WTC11 (cell line): ENCODE measurements around the gene WNT6. TPM values are rescaled to one million over a fixed set of nuclear protein-coding genes. Genes with fewer than 3 reads are reported as not detected.

Source experiments
- ATAC-seq: fragments of 200-7000 bp; cut with Tn5 transposase; 2 replicates; pipeline ENCODE4 v1.10.0; 2021; ENCODE audit warnings: mild to moderate bottlenecking, moderate library complexity
- CTCF ChIA-PET: fragments of 300-600 bp; sonication (Branson Sonifier 250); formaldehyde crosslinking; loops from one replicate; lab custom pipeline; 2021; ENCODE audit warnings: antibody characterized with exemption; lab: Charles Lee
- POLR2A ChIA-PET: fragments of 350-600 bp; sonication (Branson Sonifier 250); formaldehyde crosslinking; loops from one replicate; lab custom pipeline; 2021; ENCODE audit warnings: antibody characterized with exemption; lab: Charles Lee
- DNase-seq: peaks from one replicate; pipeline ENCODE4 v3.0.0; 2021; ENCODE audit warnings: low spot score
- H3K27ac Mint-ChIP-seq: 2 replicates; pipeline ENCODE4 v1.8.0; 2021; ENCODE audit warnings: mixed read lengths
- H3K27me3 Mint-ChIP-seq: 2 replicates; pipeline ENCODE4 v1.8.0; 2021; ENCODE audit warnings: low read depth, mild to moderate bottlenecking, moderate library complexity, mixed read lengths
- H3K36me3 Mint-ChIP-seq: 2 replicates; pipeline ENCODE4 v1.8.0; 2021; ENCODE audit warnings: mixed read lengths
- H3K4me1 Mint-ChIP-seq: 2 replicates; pipeline ENCODE4 v1.8.0; 2022; ENCODE audit warnings: mixed read lengths
- H3K4me3 Mint-ChIP-seq: 2 replicates; pipeline ENCODE4 v1.8.0; 2021; ENCODE audit warnings: mild to moderate bottlenecking, moderate library complexity, mixed read lengths
- H3K9me3 Mint-ChIP-seq: 2 replicates; pipeline ENCODE4 v1.8.0; 2021; ENCODE audit warnings: mixed read lengths
- ATF3 ChIP-seq: sonication (generic); formaldehyde crosslinking; conservative IDR thresholded peaks from 2 replicates; pipeline ENCODE4 v1.8.1; 2022; ENCODE audit warnings: mild to moderate bottlenecking, missing genetic modification reagents
- CREB1 ChIP-seq: sonication (generic); formaldehyde crosslinking; IDR thresholded peaks from 2 replicates; pipeline ENCODE4 v1.8.0; 2023; ENCODE audit warnings: mild to moderate bottlenecking, missing genetic modification reagents
- CTCF ChIP-seq: fragments of 200-600 bp; IDR thresholded peaks from 2 replicates; pipeline ENCODE4 v1.8.0; 2022; ENCODE audit warnings: antibody characterized with exemption
- E2F1 ChIP-seq: sonication (generic); formaldehyde crosslinking; IDR thresholded peaks from 2 replicates; pipeline ENCODE4 v1.8.0; 2022; ENCODE audit warnings: mild to moderate bottlenecking, missing genetic modification reagents
- ELF4 ChIP-seq: sonication (generic); formaldehyde crosslinking; IDR thresholded peaks from 2 replicates; pipeline ENCODE4 v1.8.1; 2022; ENCODE audit warnings: low read depth, mild to moderate bottlenecking, moderate library complexity, missing genetic modification reagents
- ESRRA ChIP-seq: sonication (generic); formaldehyde crosslinking; IDR thresholded peaks from 2 replicates; pipeline ENCODE4 v1.8.1; 2022; ENCODE audit warnings: mild to moderate bottlenecking, missing genetic modification reagents, borderline replicate concordance
- GRHL2 ChIP-seq: fragments of 250-450 bp; sonication (Bioruptor Pico); IDR thresholded peaks from 2 replicates; pipeline ENCODE4 v1.8.0; 2022; ENCODE audit warnings: mild to moderate bottlenecking, moderate library complexity; ENCODE audit not compliant: insufficient replicate concordance, severe bottlenecking
- MYBL2 ChIP-seq: sonication (generic); formaldehyde crosslinking; IDR thresholded peaks from 2 replicates; pipeline ENCODE4 v1.8.1; 2023; ENCODE audit warnings: mild to moderate bottlenecking, moderate library complexity, missing genetic modification reagents
- NR1H2 ChIP-seq: sonication (generic); formaldehyde crosslinking; IDR thresholded peaks from 2 replicates; pipeline ENCODE4 v1.9.0; 2021; ENCODE audit warnings: mild to moderate bottlenecking, moderate library complexity, missing genetic modification reagents
- NR2C2 ChIP-seq: sonication (generic); formaldehyde crosslinking; IDR thresholded peaks from 2 replicates; pipeline ENCODE4 v1.8.0; 2022; ENCODE audit warnings: mild to moderate bottlenecking, missing genetic modification reagents
- RELA ChIP-seq: sonication (generic); formaldehyde crosslinking; IDR thresholded peaks from 2 replicates; pipeline ENCODE4 v1.8.1; 2022; ENCODE audit warnings: missing genetic modification reagents, mild to moderate bottlenecking, borderline replicate concordance
- SMAD4 ChIP-seq: sonication (generic); formaldehyde crosslinking; IDR thresholded peaks from 2 replicates; pipeline ENCODE4 v1.8.0; 2022; ENCODE audit warnings: mild to moderate bottlenecking, missing genetic modification reagents
- SP1 ChIP-seq: sonication (generic); formaldehyde crosslinking; conservative IDR thresholded peaks from 2 replicates; pipeline ENCODE4 v1.8.1; 2022; ENCODE audit warnings: missing genetic modification reagents
- STAT6 ChIP-seq: sonication (generic); formaldehyde crosslinking; conservative IDR thresholded peaks from 2 replicates; pipeline ENCODE4 v1.8.1; 2023; ENCODE audit warnings: mild to moderate bottlenecking, low read depth, missing genetic modification reagents, moderate library complexity
- TCF7 ChIP-seq: sonication (generic); formaldehyde crosslinking; IDR thresholded peaks from 2 replicates; pipeline ENCODE4 v1.8.0; 2022; ENCODE audit warnings: mild to moderate bottlenecking, low read depth, missing genetic modification reagents, moderate library complexity
- TEAD1 ChIP-seq: sonication (generic); formaldehyde crosslinking; IDR thresholded peaks from 2 replicates; pipeline ENCODE4 v1.8.0; 2022; ENCODE audit warnings: mild to moderate bottlenecking, missing genetic modification reagents
- ZNF121 ChIP-seq: sonication (generic); formaldehyde crosslinking; IDR thresholded peaks from 2 replicates; pipeline ENCODE4 v1.8.0; 2023; ENCODE audit warnings: missing genetic modification reagents
- ZNF281 ChIP-seq: sonication (generic); formaldehyde crosslinking; IDR thresholded peaks from 2 replicates; pipeline ENCODE4 v1.8.0; 2023; ENCODE audit warnings: mild to moderate bottlenecking, missing genetic modification reagents
- total RNA-seq: library from RNA; stranded (reverse); gene quantifications from 3 replicates; pipeline ENCODE4 v1.2.3, GENCODE V29; 2021
- TF ChIP-seq, protein P1 (sequence below): sonication (generic); formaldehyde crosslinking; IDR thresholded peaks from 2 replicates; pipeline ENCODE4 v1.8.1; 2022; ENCODE audit warnings: missing genetic modification reagents, borderline replicate concordance

Gene WNT6
- total RNA-seq, 1 experiment from 2014 or later: not detected

DNA sequence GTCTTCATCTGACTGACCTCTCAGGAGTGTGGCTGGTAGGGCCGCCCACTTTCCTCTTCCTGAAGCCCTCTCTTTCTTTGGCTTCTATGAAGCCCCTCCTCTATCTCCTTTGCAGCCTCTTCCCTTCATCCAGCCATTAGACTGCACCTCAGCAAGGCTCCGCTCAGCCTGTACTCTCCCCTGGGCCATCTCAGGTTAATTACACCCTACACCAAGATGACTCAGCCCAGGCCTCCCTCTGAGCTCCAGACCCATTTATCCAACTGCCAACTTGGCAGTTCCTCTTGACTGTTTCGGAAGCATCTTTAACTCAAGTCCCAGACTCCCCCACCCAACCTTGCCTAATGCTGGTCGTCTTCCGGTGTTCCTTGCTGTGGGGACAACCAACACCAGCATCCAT lies 5.8 kb upstream of the WNT6 start (continued):
- no peak for TF ChIP-seq CTCF
- no peak for TF ChIP-seq ZNF281 (CRISPR knock-in tag)
- no peak for TF ChIP-seq ZNF121 (CRISPR knock-in tag)

DNA sequence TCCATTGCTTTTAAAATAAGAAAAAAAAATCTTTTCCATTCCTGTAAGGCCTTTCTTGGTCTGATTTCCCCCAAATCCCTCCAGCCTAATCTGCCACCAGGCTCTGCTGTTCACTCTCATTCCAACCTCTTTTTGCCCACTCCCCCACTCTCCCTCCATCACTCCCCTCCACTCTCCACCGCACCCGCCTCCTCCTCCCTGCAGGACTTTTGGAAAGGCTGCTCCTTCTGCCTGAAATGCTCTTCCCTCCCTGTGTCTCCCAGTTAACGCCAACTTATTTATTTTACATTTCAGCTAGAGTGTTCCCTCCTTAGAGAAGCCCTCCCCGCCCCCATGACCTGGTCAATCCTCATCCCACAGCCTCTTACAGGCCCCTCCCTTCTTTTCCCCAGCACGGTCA lies 4.7 kb upstream of the WNT6 start:
- H3K36me3 Mint-ChIP-seq: no peaks in the 10 kb centered on the region
- ChIA-PET POLR2A (no interaction called here), CTCF (interaction anchor here (0.9 to 1.9 kb wide), 7 partner anchors 22 to 167 kb away, joined by 3 to 13 read pairs (median 4); no protein-coding TSS in a partner anchor)
- H3K9me3 Mint-ChIP-seq: no peaks in the 10 kb centered on the region
- H3K27me3 Mint-ChIP-seq: peaks cover 72% of the 10 kb centered on the region
- H3K4me3 Mint-ChIP-seq: no peak overlapping the region
- ATAC-seq (no peak), DNase-seq (no peak)
- TF ChIP-seq NR2C2 (CRISPR knock-in tag) (no peak), TCF7 (CRISPR knock-in tag) (no peak), CREB1 (CRISPR knock-in tag) (no peak), MYBL2 (CRISPR knock-in tag) (no peak), SMAD4 (CRISPR knock-in tag) (no peak), E2F1 (no peak), ESRRA (CRISPR knock-in tag) (no peak), ZNF281 (CRISPR knock-in tag) (no peak), RELA (CRISPR knock-in tag) (no peak), GRHL2 (CRISPR knock-in tag) (no peak), TEAD1 (CRISPR knock-in tag) (no peak), ELF4 (CRISPR knock-in tag) (no peak), ATF3 (no peak), NR1H2 (CRISPR knock-in tag) (no peak), STAT6 (CRISPR knock-in tag) (no peak), SP1 (no peak)
- TF ChIP-seq, protein P1, sequence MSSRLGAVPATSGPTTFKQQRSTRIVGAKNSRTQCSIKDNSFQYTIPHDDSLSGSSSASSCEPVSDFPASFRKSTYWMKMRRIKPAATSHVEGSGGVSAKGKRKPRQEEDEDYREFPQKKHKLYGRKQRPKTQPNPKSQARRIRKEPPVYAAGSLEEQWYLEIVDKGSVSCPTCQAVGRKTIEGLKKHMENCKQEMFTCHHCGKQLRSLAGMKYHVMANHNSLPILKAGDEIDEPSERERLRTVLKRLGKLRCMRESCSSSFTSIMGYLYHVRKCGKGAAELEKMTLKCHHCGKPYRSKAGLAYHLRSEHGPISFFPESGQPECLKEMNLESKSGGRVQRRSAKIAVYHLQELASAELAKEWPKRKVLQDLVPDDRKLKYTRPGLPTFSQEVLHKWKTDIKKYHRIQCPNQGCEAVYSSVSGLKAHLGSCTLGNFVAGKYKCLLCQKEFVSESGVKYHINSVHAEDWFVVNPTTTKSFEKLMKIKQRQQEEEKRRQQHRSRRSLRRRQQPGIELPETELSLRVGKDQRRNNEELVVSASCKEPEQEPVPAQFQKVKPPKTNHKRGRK: no peak
- TF ChIP-seq, all 79 proteins: peak for 0
- Mint-ChIP-seq H3K4me1 (peaks cover 48% of the 10 kb centered on the region), H3K27ac (no peak overlapping the region)
